Chondrocyte (in vitro differentiated cells): ENCODE measurements around the gene INO80E. TPM values are rescaled to one million over a fixed set of nuclear protein-coding genes. Genes with fewer than 3 reads are reported as not detected.
"Not testable (repeated sequence)": the region's sequence is repeated elsewhere in the genome, so short reads cannot be mapped to it uniquely, and the experiment has no call there.

Experiments
- DNase-seq: peaks from one replicate; pipeline ENCODE4 v3.0.0; 2021; ENCODE audit warnings: mixed read lengths, low spot score
- H3K27ac Mint-ChIP-seq: one replicate; pipeline ENCODE4 v1.8.0; 2021; ENCODE audit warnings: mild to moderate bottlenecking, moderate library complexity, mixed read lengths; ENCODE audit not compliant: unreplicated experiment
- H3K27me3 Mint-ChIP-seq: 2 replicates; pipeline ENCODE4 v1.8.0; 2021; ENCODE audit warnings: low read depth, mixed read lengths
- H3K36me3 Mint-ChIP-seq: 2 replicates; pipeline ENCODE4 v1.8.0; 2021; ENCODE audit warnings: low read depth, mixed read lengths
- H3K4me1 Mint-ChIP-seq: 2 replicates; pipeline ENCODE4 v1.8.0; 2021; ENCODE audit warnings: low read depth, mild to moderate bottlenecking, mixed read lengths
- H3K4me3 Mint-ChIP-seq: one replicate; pipeline ENCODE4 v1.8.0; 2021; ENCODE audit warnings: mild to moderate bottlenecking, moderate library complexity, mixed read lengths; ENCODE audit not compliant: unreplicated experiment
- H3K9me3 Mint-ChIP-seq: 2 replicates; pipeline ENCODE4 v1.8.0; 2021; ENCODE audit warnings: low read depth, mixed read lengths
- CTCF ChIP-seq: fragments of 200-600 bp; sonication (generic); IDR thresholded peaks from 2 replicates; pipeline ENCODE4 v1.5.0; 2021; ENCODE audit warnings: antibody characterized with exemption, mild to moderate bottlenecking, moderate library complexity
- total RNA-seq: library from RNA; stranded (reverse); gene quantifications from 3 replicates; pipeline ENCODE4 v1.2.1, GENCODE V29; 2021

Gene INO80E
- total RNA-seq, 1 donor from 2014 or later = 57.1 TPM

- H3K27ac Mint-ChIP-seq = no peak overlapping the region
- H3K27me3 Mint-ChIP-seq = peaks cover 14% of the 10 kb centered on the region
- DNase-seq = peak; percentile 91
- no peaks in the 10 kb centered on the region for H3K36me3 Mint-ChIP-seq
- H3K4me3 Mint-ChIP-seq = peak overlapping the region; percentile 57
- no peak for TF ChIP-seq CTCF
- no peaks in the 10 kb centered on the region for H3K9me3 Mint-ChIP-seq
- peaks cover 9% of the 10 kb centered on the region for H3K4me1 Mint-ChIP-seq
Observed at GRCh38 chr16:30009990-30010843, 14.2 kb downstream of the INO80E start.

GRCh38 chr16:30010844-30011713 lies 15.0 kb downstream of the INO80E start, which contains the start of gene DOC2A:
TSS of gene DOC2A (minus strand) at chr16:30011027. CDS start at chr16:30010222, 805 bp downstream.
- H3K4me1 Mint-ChIP-seq = peaks cover 9% of the 10 kb centered on the region
- H3K36me3 Mint-ChIP-seq = no peaks in the 10 kb centered on the region
- peaks cover 14% of the 10 kb centered on the region for H3K27me3 Mint-ChIP-seq
- no peak for DNase-seq
- peak within 1 kb of the TSS; percentile 57 for H3K4me3 Mint-ChIP-seq
- no peaks in the 10 kb centered on the region for H3K9me3 Mint-ChIP-seq
- H3K27ac Mint-ChIP-seq = no peak within 1 kb of the TSS
- TF ChIP-seq CTCF = no peak

- no peak for DNase-seq
- H3K27ac Mint-ChIP-seq = no peak overlapping the region
- H3K27me3 Mint-ChIP-seq = peaks cover 18% of the 10 kb centered on the region
- no peak for TF ChIP-seq CTCF
- no peaks in the 10 kb centered on the region for H3K9me3 Mint-ChIP-seq
- H3K36me3 Mint-ChIP-seq = no peaks in the 10 kb centered on the region
- H3K4me3 Mint-ChIP-seq = peak overlapping the region; percentile 61
- H3K4me1 Mint-ChIP-seq = peaks cover 9% of the 10 kb centered on the region
Observed at GRCh38 chr16:30011714-30012504, 15.9 kb downstream of the INO80E start.

GRCh38 chr16:30012598-30012997 lies 16.6 kb downstream of the INO80E start:
- H3K27me3 Mint-ChIP-seq = peaks cover 18% of the 10 kb centered on the region
- H3K4me3 Mint-ChIP-seq, DNase-seq, H3K36me3 Mint-ChIP-seq, H3K4me1 Mint-ChIP-seq, H3K27ac Mint-ChIP-seq, H3K9me3 Mint-ChIP-seq: not testable (repeated sequence)

- H3K4me1 Mint-ChIP-seq, DNase-seq, H3K9me3 Mint-ChIP-seq, H3K36me3 Mint-ChIP-seq, H3K27ac Mint-ChIP-seq, H3K4me3 Mint-ChIP-seq, H3K27me3 Mint-ChIP-seq: not testable (repeated sequence)
Observed at GRCh38 chr16:30015450-30015849, 19.4 kb downstream of the INO80E start.
